GM12865 (cell line): ENCODE results near the gene IFT88.
"Not testable (repeated sequence)": the region's sequence is repeated elsewhere in the genome, so short reads cannot be mapped to it uniquely, and the experiment has no call there.

ENCODE experiments used
- DNase-seq: peaks from one replicate; pipeline ENCODE4 v3.0.0; 2010; ENCODE audit warnings: low read depth
- H3K4me3 ChIP-seq: 2 replicates; pipeline ENCODE4 v1.5.1; 2011; ENCODE audit warnings: mild to moderate bottlenecking, low read depth, low read length, control low read depth
- CTCF ChIP-seq: IDR thresholded peaks from 2 replicates; pipeline ENCODE4 v1.5.1; 2011; ENCODE audit warnings: low read length, control low read depth, low read depth, inconsistent platforms; ENCODE audit not compliant: insufficient read depth; ENCODE audit errors: missing control alignments

Gene IFT88

GRCh38 chr13:20680416-20681080 lies 113.6 kb downstream of the IFT88 start:
- DNase-seq: no peak
- TF ChIP-seq CTCF: no peak
- H3K4me3 ChIP-seq: no peak overlapping the region

- H3K4me3 ChIP-seq, DNase-seq: not testable (repeated sequence)
Measured at GRCh38 chr13:20681481-20681880, 114.5 kb downstream of the IFT88 start.

- TF ChIP-seq CTCF: no peak
- DNase-seq: no peak
- H3K4me3 ChIP-seq: no peak overlapping the region
Measured at GRCh38 chr13:20682061-20682460, 115.1 kb downstream of the IFT88 start.

GRCh38 chr13:20684041-20684440 lies 117.1 kb downstream of the IFT88 start:
- DNase-seq: no peak
- no peak overlapping the region for H3K4me3 ChIP-seq
- no peak for TF ChIP-seq CTCF

- no peak overlapping the region for H3K4me3 ChIP-seq
- no peak for TF ChIP-seq CTCF
- no peak for DNase-seq
Measured at GRCh38 chr13:20684546-20684945, 117.6 kb downstream of the IFT88 start.

- no peak for DNase-seq
- no peak overlapping the region for H3K4me3 ChIP-seq
- TF ChIP-seq CTCF: no peak
Measured at GRCh38 chr13:20685092-20685491, 118.1 kb downstream of the IFT88 start.

DNA sequence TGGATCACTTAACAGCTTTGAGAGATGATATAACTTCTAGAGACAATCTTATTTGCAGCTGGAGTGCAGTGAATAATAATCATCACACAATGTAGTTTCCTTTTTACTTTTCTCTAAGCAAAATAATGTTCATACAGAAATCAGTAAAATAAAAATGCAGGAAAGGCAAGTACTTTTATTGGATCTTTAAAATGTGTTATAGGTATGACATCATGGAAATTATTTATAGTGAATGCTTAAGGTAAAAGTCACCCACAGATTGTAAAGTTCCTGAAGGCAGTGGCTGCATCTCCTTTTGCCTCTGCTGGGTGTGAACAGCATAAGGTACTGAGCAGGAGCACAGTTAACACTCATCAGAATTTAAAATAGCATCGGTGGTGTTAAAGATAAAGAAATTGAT lies 119.2 kb downstream of the IFT88 start:
- H3K4me3 ChIP-seq: no peak overlapping the region
- DNase-seq: no peak
- no peak for TF ChIP-seq CTCF
